Stimulated activated naive CD4-positive, alpha-beta T cell treated with Interleukin-2 at 50 U/mL for 16 hours (primary cell): ENCODE results near the gene CCDC178.
"Not testable (repeated sequence)": the region's sequence is repeated elsewhere in the genome, so short reads cannot be mapped to it uniquely, and the experiment has no call there.

Source experiments
- DNase-seq: peaks from one replicate; lab custom pipeline; 2025; lab: John Stamatoyannopoulos, UW

Gene CCDC178

GRCh38 chr18:33210575-33211189 lies 229.8 kb downstream of the CCDC178 start:
- DNase-seq = no peak

- DNase-seq = no peak
Observed at GRCh38 chr18:33205777-33206176, 234.7 kb downstream of the CCDC178 start.

GRCh38 chr18:33201509-33201926 lies 239.0 kb downstream of the CCDC178 start:
- DNase-seq = no peak

- no peak for DNase-seq
Observed at GRCh38 chr18:33195795-33196194, 244.7 kb downstream of the CCDC178 start.

- no peak for DNase-seq
Observed at GRCh38 chr18:33194793-33195192, 245.7 kb downstream of the CCDC178 start.

GRCh38 chr18:33184958-33185357 lies 255.6 kb downstream of the CCDC178 start:
- DNase-seq = no peak

GRCh38 chr18:33184175-33184574 lies 256.3 kb downstream of the CCDC178 start:
- DNase-seq = no peak

- no peak for DNase-seq
Observed at GRCh38 chr18:33183136-33183535, 257.4 kb downstream of the CCDC178 start.

GRCh38 chr18:33181016-33181415 lies 259.5 kb downstream of the CCDC178 start:
- DNase-seq = no peak

GRCh38 chr18:33169218-33169617 lies 271.3 kb downstream of the CCDC178 start:
- DNase-seq = no peak

GRCh38 chr18:33164121-33164520 lies 276.4 kb downstream of the CCDC178 start:
- DNase-seq = not testable (repeated sequence)

GRCh38 chr18:33161131-33161530 lies 279.4 kb downstream of the CCDC178 start:
- DNase-seq = no peak

GRCh38 chr18:33159151-33159550 lies 281.4 kb downstream of the CCDC178 start:
- DNase-seq = no peak

- no peak for DNase-seq
Observed at GRCh38 chr18:33157893-33158292, 282.6 kb downstream of the CCDC178 start.

- DNase-seq = no peak
Observed at GRCh38 chr18:33156906-33157470, 283.5 kb downstream of the CCDC178 start.

- no peak for DNase-seq
Observed at GRCh38 chr18:33154049-33154448, 286.5 kb downstream of the CCDC178 start.

- DNase-seq = no peak
Observed at GRCh38 chr18:33152376-33152775, 288.1 kb downstream of the CCDC178 start.

GRCh38 chr18:33147811-33148210 lies 292.7 kb downstream of the CCDC178 start:
- DNase-seq = not testable (repeated sequence)

GRCh38 chr18:33146014-33146413 lies 294.5 kb downstream of the CCDC178 start:
- DNase-seq = no peak

- no peak for DNase-seq
Observed at GRCh38 chr18:33135951-33136660, 304.4 kb downstream of the CCDC178 start.

- DNase-seq = no peak
Observed at GRCh38 chr18:33132657-33133056, 307.9 kb downstream of the CCDC178 start.

- DNase-seq = no peak
Observed at GRCh38 chr18:33128581-33128980, 311.9 kb downstream of the CCDC178 start.

- DNase-seq = no peak
Observed at GRCh38 chr18:33123862-33124518, 316.5 kb downstream of the CCDC178 start.
